Tongue (tissue), 2 donors: ENCODE data around the gene PCCA. TPM values are rescaled to one million over a fixed set of nuclear protein-coding genes. Genes with fewer than 3 reads are reported as not detected.
"Not testable (repeated sequence)": the region's sequence is repeated elsewhere in the genome, so short reads cannot be mapped to it uniquely, and the experiment has no call there.

ENCODE experiments used
- DNase-seq: peaks from one replicate; pipeline ENCODE4 v3.0.0-alpha.2; 2015
- total RNA-seq: library from RNA; depleted of rRNA; stranded (reverse); fragments of >200 nt; gene quantifications from one replicate; pipeline ENCODE4 v1.2.3, GENCODE V29; 2014

PCCA gene
- total RNA-seq, 1 donor from 2014 or later, result 59.7 TPM

- no peak for DNase-seq
Observed at GRCh38 chr13:100513171-100513570, 424.3 kb downstream of the PCCA start.

GRCh38 chr13:100513987-100514670 lies 425.2 kb downstream of the PCCA start:
- DNase-seq, result no peak

- peak; percentile 88 for DNase-seq
Observed at GRCh38 chr13:100514788-100515409, 426.0 kb downstream of the PCCA start.

GRCh38 chr13:100515410-100515800 lies 426.5 kb downstream of the PCCA start:
- DNase-seq, result no peak

- DNase-seq, result no peak
Observed at GRCh38 chr13:100517135-100517534, 428.2 kb downstream of the PCCA start.

- no peak for DNase-seq
Observed at GRCh38 chr13:100517728-100518127, 428.8 kb downstream of the PCCA start.

GRCh38 chr13:100518394-100519062 lies 429.6 kb downstream of the PCCA start:
- no peak for DNase-seq

GRCh38 chr13:100519626-100520025 lies 430.7 kb downstream of the PCCA start:
- no peak for DNase-seq

- peak; percentile 32 for DNase-seq
Observed at GRCh38 chr13:100520936-100521850, 432.3 kb downstream of the PCCA start.

GRCh38 chr13:100521851-100522617 lies 433.1 kb downstream of the PCCA start:
- no peak for DNase-seq

- DNase-seq, result no peak
Observed at GRCh38 chr13:100522618-100523309, 433.9 kb downstream of the PCCA start.

- DNase-seq, result no peak
Observed at GRCh38 chr13:100523411-100523810, 434.5 kb downstream of the PCCA start.

GRCh38 chr13:100523981-100524386 lies 435.1 kb downstream of the PCCA start:
- DNase-seq, result no peak

- not testable (repeated sequence) for DNase-seq
Observed at GRCh38 chr13:100524688-100525087, 435.8 kb downstream of the PCCA start.

GRCh38 chr13:100525453-100526317 lies 436.8 kb downstream of the PCCA start:
- no peak for DNase-seq

GRCh38 chr13:100526318-100527000 lies 437.6 kb downstream of the PCCA start:
- DNase-seq, result no peak

- DNase-seq, result no peak
Observed at GRCh38 chr13:100527644-100528043, 438.8 kb downstream of the PCCA start.

GRCh38 chr13:100528353-100528752 lies 439.5 kb downstream of the PCCA start:
- DNase-seq, result no peak

- no peak for DNase-seq
Observed at GRCh38 chr13:100528820-100529219, 439.9 kb downstream of the PCCA start.
